Parathyroid adenoma (tissue), 2 donors: ENCODE measurements around the gene BTBD1.

ENCODE experiments used
- H2AFZ ChIP-seq: fragments of 300-600 bp; sonication (generic); one replicate; pipeline ENCODE4 v1.7.0; 2017; ENCODE audit warnings: antibody characterized with exemption, mild to moderate bottlenecking
- H3K27ac ChIP-seq: fragments of 300-600 bp; sonication (generic); one replicate; pipeline ENCODE4 v1.7.0; 2017
- H3K27me3 ChIP-seq: fragments of 300-600 bp; sonication (generic); one replicate; pipeline ENCODE4 v1.7.0; 2017; ENCODE audit warnings: low read length; ENCODE audit not compliant: control insufficient read depth, insufficient read depth
- H3K36me3 ChIP-seq: fragments of 300-600 bp; sonication (generic); one replicate; pipeline ENCODE4 v1.7.0; 2017; ENCODE audit warnings: low read length; ENCODE audit not compliant: control insufficient read depth, insufficient read depth
- H3K4me1 ChIP-seq: fragments of 300-600 bp; sonication (generic); one replicate; pipeline ENCODE4 v1.7.0; 2017; ENCODE audit warnings: control low read depth
- H3K4me2 ChIP-seq: fragments of 300-600 bp; sonication (generic); one replicate; pipeline ENCODE4 v1.7.0; 2017; ENCODE audit warnings: low read length
- H3K4me3 ChIP-seq: fragments of 300-600 bp; sonication (generic); one replicate; pipeline ENCODE4 v1.7.0; 2017; ENCODE audit warnings: low read depth, low read length
- H3K79me2 ChIP-seq: fragments of 300-600 bp; sonication (generic); one replicate; pipeline ENCODE4 v1.7.0; 2017; ENCODE audit warnings: control low read depth
- H3K9ac ChIP-seq: fragments of 300-600 bp; sonication (generic); one replicate; pipeline ENCODE4 v1.7.0; 2017; ENCODE audit warnings: mild to moderate bottlenecking
- H3K9me3 ChIP-seq: fragments of 300-600 bp; sonication (generic); one replicate; pipeline ENCODE4 v1.7.0; 2017; ENCODE audit warnings: low read length; ENCODE audit not compliant: control insufficient read depth
- CTCF ChIP-seq: fragments of 300-600 bp; sonication (generic); IDR thresholded peaks from one replicate; pipeline ENCODE4 v1.7.0; 2017; ENCODE audit warnings: antibody characterized with exemption, mild to moderate bottlenecking
- donor health status: primary hyperparathyroidism.

BTBD1 gene

DNA sequence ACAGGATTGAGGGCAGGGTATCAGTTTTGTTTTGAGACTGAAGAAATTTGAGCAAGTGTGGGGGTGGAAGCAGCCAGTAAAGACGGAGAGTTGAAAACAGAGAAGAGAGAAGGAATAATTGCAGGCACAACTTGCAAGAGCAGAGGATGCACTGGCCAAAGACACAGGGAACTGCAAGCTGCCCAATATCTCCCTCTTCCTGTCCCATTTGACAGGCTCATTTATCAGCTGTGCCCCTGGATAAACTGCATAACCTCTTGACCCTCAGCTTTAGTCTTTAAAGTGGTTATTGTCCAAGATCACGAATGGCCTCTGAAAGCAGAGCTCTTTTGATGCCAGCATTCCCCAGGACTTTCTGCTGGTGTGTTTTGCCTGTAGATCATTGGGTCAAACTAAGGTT is 86.1 kb downstream of the BTBD1 start:
- H2AFZ ChIP-seq, result no peak overlapping the region
- no peak overlapping the region for H3K9ac ChIP-seq
- no peaks in the 10 kb centered on the region for H3K9me3 ChIP-seq
- no peak overlapping the region for H3K27ac ChIP-seq
- no peaks in the 10 kb centered on the region for H3K79me2 ChIP-seq
- H3K4me3 ChIP-seq, result no peak overlapping the region
- H3K4me1 ChIP-seq, result no peaks in the 10 kb centered on the region
- TF ChIP-seq CTCF, result no peak
- no peak overlapping the region for H3K4me2 ChIP-seq
- no peaks in the 10 kb centered on the region for H3K27me3 ChIP-seq
- H3K36me3 ChIP-seq, result no peaks in the 10 kb centered on the region

DNA sequence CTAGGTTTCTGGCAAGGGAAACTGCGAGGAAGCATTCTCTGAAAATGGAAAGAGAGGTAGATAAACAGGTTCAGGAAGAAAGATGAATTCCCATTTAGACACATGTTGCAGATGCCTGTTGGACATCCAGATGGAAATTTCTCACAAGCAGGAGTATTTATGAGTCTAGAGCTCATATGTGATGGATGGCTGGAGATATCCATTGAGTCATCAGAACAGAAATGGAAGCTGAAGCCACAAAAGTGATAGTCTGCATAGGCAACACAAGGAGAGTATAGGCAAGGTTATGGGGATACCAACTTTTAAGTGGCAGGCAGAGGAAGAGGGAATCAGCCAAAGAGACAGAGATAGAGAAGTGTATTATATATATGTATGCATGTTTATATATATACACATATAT is 87.3 kb downstream of the BTBD1 start:
- TF ChIP-seq CTCF, result no peak
- no peaks in the 10 kb centered on the region for H3K27me3 ChIP-seq
- H3K36me3 ChIP-seq, result no peaks in the 10 kb centered on the region
- H3K79me2 ChIP-seq, result no peaks in the 10 kb centered on the region
- H3K4me2 ChIP-seq, result no peak overlapping the region
- no peak overlapping the region for H3K9ac ChIP-seq
- H3K27ac ChIP-seq, result no peak overlapping the region
- no peaks in the 10 kb centered on the region for H3K4me1 ChIP-seq
- no peak overlapping the region for H3K4me3 ChIP-seq
- no peaks in the 10 kb centered on the region for H3K9me3 ChIP-seq
- H2AFZ ChIP-seq, result no peak overlapping the region

GRCh38 chr15:82978438-82978837 is 88.6 kb downstream of the BTBD1 start:
- no peak overlapping the region for H3K9ac ChIP-seq
- no peak overlapping the region for H3K27ac ChIP-seq
- no peaks in the 10 kb centered on the region for H3K27me3 ChIP-seq

GRCh38 chr15:82977076-82977475 is 90.0 kb downstream of the BTBD1 start:
- Histone ChIP-seq H3K79me2 (no peaks in the 10 kb centered on the region), H3K36me3 (no peaks in the 10 kb centered on the region), H3K27me3 (no peaks in the 10 kb centered on the region), H3K27ac (no peak overlapping the region), H3K4me2 (no peak overlapping the region), H3K9me3 (no peaks in the 10 kb centered on the region), H3K4me1 (no peaks in the 10 kb centered on the region), H3K4me3 (no peak overlapping the region), H3K9ac (no peak overlapping the region), H2AFZ (no peak overlapping the region)
- TF ChIP-seq CTCF, result no peak

More at GRCh38 chr15:82978438-82978837, 88.6 kb downstream of the BTBD1 start:
- no peaks in the 10 kb centered on the region for H3K4me1 ChIP-seq
- no peaks in the 10 kb centered on the region for H3K36me3 ChIP-seq
- TF ChIP-seq CTCF, result no peak
- no peak overlapping the region for H2AFZ ChIP-seq
- no peaks in the 10 kb centered on the region for H3K9me3 ChIP-seq
- H3K4me2 ChIP-seq, result no peak overlapping the region
- no peaks in the 10 kb centered on the region for H3K79me2 ChIP-seq
- no peak overlapping the region for H3K4me3 ChIP-seq

- H3K9me3 ChIP-seq, result no peaks in the 10 kb centered on the region
- no peak overlapping the region for H3K9ac ChIP-seq
- no peaks in the 10 kb centered on the region for H3K27me3 ChIP-seq
- H3K27ac ChIP-seq, result no peak overlapping the region
- H3K4me3 ChIP-seq, result no peak overlapping the region
- H3K4me1 ChIP-seq, result no peaks in the 10 kb centered on the region
- no peaks in the 10 kb centered on the region for H3K79me2 ChIP-seq
- no peak overlapping the region for H2AFZ ChIP-seq
- no peak overlapping the region for H3K4me2 ChIP-seq
- TF ChIP-seq CTCF, result no peak
- H3K36me3 ChIP-seq, result no peaks in the 10 kb centered on the region
Measured at GRCh38 chr15:82972990-82973389, 94.1 kb downstream of the BTBD1 start.
